HG02970 (cell line): ENCODE data around the gene TSHZ2.
A peak's percentile ranks its signal among the peaks of the same experiment; 100 is the strongest.

ENCODE experiments used
- ATAC-seq: cut with Tn5 transposase; IDR thresholded peaks from one replicate; pipeline ENCODE4 v1.9.1; 2021; ENCODE audit warnings: mild to moderate bottlenecking, moderate library complexity, moderate number of reproducible peaks; ENCODE audit not compliant: unreplicated experiment, low FRiP score

TSHZ2 gene

DNA sequence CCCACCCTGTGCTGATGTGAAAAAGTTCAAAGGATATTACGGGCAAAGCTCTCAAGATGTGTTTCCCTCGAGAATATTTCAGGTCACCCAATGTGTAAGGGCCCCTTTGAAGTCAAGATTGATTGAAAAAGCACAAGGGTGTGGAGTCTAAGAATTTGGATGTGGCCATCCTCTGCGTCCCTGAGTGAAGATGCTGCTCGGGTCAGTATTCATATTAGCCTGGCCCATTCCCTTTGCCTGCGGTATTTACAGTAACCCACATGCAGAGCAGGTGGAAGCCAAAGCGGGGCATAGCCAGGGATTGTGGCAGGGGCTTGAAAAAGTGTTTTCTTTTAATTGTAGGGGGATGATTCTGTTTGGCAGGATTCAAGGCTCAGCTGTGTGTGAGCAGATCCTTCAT, 211.0 kb downstream of the TSHZ2 start:
- ATAC-seq: no peak

DNA sequence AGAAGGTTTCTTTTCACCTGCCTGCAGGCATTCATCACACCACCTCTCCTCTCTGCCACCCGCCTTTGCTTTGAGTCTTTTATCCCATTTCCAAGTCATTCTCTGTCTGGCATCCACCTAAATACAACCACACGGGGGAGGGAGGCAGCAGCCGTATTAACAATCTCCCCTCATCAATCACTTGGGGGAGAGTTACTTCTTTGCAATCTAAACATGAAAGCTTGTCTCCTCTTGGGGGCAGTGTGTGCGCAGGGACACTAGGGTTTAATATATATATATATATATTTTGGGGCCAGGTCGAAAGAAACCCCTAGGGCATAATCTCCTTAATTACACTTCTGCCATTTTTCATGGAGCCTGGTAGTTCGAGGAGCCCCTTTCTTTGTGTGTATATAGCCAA, 214.5 kb downstream of the TSHZ2 start:
- no peak for ATAC-seq

DNA sequence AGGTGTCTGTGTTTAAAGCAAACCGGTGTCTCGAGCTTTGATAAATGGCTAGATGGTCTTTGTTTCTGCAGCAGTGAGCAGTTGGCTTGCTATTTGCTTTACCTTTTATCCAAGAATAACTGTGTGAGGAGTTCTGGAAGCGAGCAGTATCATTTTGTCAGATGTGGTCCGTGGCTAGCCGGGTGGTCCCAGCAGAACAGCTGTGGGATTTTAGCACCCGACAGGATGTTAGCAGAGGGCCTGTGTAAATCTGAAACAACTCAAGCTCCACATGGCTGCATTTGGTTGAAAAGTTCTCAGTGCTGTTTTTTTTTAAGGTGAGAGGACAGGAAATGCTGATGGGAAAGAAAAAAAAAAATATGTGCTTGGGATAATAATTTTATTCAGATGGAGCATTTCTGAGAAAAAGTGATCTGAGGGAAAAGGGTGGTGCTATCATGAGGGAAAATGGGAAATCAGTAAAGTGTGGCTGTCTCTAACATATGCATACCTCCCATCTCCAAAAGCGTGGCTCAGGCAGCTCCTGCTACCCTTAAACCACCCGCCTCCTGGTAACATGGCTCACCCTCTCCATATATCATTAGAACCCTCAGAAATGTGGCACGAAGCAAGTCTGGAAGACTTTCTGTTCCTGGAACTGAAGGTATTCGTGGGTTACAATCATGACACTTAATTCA, 215.4 kb downstream of the TSHZ2 start:
- no peak for ATAC-seq

DNA sequence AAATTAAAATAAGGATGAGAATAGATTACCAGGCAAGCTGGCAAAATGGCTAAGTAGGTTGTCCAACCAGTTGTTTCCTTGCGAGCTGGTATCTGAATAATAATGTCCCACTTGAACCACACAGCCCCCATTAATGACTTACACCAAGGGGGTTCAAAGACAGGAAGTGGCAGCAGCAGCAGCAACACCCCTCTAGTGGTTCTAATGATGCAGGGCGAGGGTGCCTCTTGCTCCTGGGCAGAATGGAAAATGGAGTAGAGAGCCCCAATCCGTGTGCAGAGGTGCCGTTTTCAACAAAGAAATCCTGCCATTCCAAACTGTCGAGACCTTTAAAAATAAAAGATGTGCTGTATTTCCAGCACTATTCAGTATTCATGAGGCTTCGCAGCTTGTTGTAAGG, 218.1 kb downstream of the TSHZ2 start:
- ATAC-seq: no peak

DNA sequence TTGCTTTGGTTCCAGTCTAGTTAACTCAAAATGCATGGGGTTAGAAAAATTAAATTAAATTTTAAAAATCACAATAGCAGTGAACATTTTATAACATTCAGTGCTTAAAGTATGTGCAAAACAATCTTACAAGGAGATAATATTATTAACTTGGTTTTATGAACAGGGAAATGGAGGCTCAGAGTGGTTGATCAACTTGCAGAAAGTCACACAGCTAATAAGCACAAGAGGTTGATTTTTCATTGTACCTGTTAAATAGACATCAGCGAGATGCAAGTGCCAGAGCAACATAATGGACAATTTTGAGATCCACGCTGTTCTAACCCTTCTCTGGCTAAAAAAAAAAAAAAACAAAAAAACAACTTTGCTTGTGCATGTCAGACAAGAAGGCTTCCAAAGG, 219.8 kb downstream of the TSHZ2 start:
- no peak for ATAC-seq

DNA sequence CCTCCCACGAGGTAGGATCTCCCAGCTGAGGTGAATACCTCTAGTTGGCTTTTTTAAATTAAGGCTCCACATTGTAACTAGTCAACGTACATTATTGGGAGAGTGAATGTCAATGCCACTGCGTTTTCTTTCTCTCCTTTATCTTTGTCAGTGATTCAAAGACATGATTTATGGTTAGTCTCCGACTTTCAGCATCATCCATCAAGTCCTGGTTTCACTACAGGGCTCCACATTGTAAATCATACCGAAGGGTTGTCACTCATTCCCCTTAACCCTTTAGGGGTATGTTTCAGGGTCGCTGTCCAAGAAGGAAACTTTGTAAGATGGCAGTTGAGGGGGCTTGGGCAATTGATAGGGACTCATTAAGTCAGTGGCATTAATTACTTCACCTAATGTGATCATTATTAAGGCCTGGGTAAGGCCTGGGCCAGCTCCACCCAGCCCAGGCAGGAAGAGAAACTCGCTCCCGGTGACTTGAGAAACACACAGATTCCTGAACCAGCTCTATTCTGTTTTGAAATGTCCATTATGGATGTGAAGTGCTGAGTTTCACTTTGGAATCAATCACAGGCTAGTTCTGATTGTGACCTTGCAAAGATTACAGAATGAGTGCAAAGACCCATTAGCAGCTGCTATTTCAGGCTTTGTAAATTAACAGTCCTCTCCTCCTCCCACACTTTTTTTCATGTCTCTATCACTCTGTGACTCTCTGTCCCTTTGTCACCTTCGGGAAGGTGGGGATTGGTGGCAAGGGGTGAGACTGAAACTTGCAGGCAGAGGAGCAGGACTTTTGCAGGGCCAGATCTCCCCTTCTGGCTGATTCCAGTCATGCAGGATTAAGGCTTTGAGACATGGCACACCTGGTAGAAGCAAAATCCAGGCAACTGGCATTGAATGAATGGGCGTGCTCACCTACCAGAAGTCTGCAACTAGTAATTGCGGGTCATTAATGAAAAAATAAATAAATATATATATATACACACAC, 222.4 kb downstream of the TSHZ2 start:
- ATAC-seq: no peak

DNA sequence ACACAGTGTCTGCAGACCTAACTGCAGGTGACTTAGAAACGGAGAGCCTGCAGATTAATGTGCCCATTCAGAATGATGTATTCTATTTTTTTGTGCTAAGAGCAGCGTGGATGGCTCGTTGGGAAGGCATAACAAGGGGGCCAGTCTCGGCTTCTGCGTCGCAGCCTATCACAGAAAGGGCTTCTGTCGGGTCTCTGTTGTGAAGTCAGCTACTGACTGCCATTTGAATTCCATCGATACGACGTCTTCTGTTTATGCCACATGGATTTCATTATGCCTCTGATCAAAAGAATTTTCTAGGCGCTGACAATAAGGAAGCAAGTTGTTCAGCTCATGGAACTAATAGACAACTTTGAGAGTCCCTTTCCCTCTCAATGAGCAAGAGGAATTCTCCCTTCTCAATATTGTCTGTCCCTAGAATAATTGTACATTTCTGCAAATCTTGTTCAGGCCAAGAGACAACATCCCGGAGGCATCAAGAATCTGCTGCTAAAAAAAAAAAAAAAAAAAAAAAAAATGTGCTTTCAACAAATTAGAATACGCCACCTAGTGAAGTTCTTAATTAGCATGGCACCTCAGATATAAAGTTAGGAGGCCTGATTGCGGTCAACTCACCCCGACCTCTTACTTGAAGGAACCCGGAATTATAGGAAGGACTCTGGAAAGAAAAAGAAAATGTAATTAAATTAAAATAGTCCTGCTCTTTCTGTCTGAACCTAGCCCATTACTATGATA, 223.9 kb downstream of the TSHZ2 start:
- no peak for ATAC-seq

DNA sequence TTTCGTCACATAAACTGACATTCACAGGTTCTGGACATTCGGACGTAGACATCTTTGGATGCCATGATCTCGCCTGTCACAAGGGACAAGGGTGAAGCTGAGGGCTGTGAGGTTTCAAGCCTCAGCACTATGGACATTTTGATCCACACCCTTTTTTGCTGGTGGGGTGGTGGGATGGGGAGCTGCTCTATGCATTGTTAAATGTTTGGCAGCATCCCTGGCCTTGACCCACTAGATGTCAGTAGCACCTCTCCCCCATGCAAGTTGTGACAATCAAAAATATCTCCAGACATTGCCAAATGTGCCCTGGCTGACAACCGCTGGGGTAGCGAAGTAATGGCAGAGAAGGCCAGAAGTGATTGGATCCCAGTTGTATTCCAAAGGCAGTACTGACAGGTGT, 229.4 kb downstream of the TSHZ2 start:
- ATAC-seq: no peak

DNA sequence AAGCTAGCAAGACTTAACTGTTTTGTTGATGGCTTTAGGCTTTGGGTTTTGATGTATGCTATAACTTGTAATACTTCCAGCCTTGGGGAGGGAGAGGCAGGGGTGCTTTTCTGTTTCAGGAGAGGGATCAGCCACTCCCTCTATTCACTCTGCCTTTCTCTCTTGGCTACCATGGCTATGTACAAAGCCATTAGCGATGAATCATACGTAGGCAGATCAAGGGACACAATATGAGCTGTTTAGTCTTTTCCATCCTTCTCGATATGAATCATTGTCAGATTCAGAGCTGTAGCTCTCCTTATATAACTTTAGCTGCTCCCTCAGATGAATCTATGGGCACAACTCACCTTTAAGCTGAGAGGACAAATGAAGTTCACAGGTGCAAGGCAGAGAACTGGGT, 230.6 kb downstream of the TSHZ2 start:
- ATAC-seq: no peak

DNA sequence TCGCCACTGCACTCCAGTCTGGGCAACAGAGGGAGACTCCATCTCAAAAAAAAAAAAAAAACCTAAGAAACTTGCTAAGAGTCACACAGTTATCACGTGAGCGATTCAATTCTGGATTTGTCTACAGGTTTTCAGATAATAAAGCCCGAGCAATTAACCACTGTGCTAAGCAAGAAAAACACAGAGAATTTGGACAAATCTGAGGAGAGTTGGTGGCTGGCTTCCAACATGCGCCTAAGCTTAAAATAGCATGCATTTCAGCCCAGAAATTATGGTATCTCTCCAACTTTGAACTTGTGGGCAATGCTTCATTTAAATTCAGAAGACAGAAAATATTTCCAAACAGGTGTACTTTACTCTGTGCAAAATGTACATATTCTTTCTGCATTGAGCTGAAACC, 232.9 kb downstream of the TSHZ2 start:
- ATAC-seq: no peak

DNA sequence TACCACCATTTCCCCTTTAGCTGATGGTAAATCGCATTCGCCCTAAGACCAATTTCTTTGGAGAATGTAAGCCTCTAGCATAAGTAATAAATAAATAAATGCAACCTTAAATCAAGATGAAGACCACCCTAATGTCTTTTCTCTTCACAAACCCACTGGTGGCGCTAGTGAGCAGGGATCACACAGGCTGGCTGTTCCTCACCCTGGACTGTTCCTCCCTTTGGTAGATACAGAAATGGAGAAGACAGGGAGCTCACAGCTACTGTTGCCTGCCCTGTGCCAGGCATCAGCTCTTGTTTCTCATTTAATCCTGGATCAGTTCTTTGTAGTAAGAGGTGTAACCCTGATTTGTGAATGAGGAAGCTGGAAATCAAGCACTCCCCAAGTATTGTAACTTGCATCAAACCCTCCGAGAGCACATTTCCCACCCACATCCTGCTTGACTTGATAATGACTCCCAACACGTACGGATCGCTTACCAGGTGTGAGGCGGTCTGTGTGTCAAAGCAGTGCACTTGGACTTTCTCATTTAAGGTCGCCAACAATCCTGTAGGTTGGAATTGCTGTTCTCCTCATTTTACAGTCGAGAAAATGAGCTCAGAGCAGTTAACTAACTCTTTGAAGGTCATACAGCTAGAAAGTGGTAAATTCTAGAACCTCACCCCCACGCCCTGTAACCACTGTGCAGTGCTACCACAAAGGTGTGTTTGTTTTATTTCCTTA, 236.1 kb downstream of the TSHZ2 start:
- ATAC-seq: no peak

DNA sequence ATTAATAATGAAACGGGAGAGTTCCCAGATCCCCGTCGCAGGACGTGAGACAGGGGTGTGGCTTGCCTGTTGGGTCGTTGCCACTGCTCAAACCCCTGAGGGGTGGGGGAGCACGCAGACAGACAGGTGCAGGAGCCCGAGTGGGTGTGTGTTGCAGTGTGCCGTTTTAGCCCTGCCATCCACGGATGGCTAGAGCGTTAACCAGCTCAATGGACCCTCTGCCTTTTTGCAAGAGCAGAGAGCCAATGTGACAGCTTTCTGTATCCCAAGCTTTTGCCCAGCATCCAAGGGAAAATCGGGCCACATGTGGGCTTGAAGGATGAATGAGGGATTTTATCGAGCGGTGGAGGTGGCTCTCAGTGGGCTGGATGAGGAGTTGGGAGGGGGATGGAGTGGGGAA, 237.9 kb downstream of the TSHZ2 start:
- no peak for ATAC-seq

DNA sequence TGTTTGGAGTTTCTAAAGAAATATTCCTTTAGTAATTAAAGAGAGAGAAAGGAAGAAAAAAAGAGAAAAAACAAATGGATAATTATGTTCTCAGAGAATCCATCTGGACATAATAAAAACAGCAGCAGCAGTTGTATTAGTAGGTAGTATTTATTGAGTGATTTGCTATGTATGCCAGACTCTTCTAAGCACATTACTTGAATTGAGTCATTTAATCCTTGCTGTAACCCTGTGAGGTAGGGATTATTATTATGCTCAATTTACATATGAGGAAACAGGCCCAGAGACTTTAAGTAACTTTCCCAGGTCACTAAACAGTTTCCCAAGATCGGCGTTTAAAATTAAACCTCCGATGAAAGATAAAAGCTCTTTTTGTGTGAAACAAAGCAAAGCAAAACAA, 238.8 kb downstream of the TSHZ2 start:
- no peak for ATAC-seq

DNA sequence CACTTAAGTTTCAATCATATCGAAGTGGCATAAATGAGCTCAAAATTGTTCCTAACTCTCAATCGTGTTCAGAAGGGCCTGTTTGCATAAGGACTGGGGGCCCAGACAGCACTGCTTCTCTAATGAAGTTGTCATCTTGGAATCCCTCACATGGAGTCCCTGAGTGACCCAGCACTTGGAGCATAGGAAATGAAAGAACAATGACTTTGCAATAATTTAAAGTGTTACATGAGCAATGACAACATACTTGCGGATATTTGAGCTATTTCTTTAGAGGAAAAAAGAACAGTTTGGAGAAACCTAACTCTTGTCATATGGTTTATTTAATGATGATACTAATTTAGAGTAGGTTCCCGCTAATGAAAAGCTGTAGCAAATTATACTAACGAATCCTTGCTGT, 239.9 kb downstream of the TSHZ2 start:
- no peak for ATAC-seq

DNA sequence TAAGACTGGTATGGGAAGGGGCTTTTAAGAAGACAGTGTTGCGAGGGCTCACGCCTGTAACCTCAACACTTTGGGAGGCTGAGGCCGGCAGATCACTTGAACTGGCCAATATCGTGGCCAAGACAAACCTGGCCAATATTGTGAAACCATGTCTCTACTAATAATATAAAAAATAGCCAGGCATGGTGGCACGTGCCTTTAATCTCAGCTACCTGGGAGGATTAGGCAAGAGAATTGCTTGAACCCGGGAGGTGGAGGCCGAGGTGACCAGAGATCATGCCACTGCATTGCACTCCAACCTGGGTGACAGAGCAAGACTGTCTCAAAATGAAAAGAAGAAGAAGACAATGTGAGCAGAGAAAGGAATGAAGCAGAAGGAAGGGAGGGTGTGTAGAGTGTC, 242.2 kb downstream of the TSHZ2 start:
- no peak for ATAC-seq

DNA sequence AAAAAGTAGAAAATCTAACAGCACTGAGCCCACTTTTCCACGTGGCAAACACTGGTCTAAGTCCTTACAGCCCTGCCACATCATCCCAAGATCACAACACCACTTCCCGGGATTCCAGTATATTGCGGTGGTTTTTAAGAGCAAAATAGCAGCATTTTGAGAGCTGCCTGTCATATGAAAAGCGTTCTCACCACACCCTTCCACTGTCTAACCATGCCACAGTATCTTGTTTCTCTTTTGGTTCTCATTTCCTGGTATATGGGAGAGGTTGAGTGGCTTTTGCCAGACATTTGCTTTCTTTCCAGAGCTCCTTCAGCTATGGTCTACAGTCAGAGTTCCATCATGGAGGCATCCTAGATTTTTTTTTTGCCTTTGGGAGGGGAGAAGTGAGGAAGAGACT, 243.0 kb downstream of the TSHZ2 start:
- no peak for ATAC-seq

DNA sequence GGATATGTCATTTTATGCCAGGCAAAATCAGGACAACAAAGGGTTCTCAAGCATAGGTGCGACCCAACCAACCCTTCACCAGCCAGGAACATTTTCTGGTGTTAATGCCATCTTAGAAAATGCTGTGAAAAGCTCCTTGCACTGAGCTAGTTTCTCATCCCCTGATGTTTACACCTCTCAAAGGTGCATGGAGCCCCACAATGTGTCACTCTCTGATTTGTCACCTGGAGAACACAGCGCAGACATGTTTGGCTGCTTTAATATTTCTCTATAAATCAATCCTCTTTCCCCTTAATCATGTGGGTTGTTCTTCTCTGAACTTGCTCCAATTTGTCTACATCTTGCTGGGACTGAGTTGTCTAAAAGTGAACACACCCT, 244.3 kb downstream of the TSHZ2 start:
- no peak for ATAC-seq

DNA sequence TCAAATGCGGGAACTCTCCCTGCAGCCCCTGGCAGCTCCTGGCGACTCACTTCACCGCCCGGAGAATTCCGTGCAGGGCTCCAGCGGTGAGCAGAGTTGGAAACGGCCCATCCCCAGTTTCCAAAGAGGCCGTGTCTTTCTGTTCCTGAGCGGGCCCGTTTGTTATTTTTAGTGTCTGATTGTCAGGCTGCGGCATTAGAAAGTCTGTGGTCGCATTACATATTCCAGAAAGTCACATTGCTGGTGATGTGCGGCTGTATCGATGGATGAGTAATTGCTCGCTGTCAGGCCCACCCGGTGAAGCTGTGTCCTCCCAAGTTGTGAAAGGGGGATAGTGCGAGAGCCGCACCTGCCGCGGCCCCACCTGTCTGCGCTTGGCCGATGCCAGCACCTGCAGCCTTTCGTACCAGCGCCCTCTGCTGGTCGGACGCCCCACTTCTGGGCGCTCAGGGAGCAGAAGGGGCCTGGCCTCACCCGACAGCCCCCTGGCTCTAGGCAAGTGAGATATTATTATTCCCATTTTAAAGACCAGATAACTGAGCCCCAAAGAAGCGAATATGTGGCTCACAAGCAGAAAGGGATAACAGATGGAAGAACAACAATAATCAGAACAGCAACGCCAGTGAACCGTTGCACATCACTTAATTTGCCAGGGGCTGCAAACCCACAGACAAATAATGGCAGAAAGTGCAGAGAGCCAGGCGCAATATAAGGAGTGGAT, 244.9 kb downstream of the TSHZ2 start:
- ATAC-seq: peak; percentile 84

DNA sequence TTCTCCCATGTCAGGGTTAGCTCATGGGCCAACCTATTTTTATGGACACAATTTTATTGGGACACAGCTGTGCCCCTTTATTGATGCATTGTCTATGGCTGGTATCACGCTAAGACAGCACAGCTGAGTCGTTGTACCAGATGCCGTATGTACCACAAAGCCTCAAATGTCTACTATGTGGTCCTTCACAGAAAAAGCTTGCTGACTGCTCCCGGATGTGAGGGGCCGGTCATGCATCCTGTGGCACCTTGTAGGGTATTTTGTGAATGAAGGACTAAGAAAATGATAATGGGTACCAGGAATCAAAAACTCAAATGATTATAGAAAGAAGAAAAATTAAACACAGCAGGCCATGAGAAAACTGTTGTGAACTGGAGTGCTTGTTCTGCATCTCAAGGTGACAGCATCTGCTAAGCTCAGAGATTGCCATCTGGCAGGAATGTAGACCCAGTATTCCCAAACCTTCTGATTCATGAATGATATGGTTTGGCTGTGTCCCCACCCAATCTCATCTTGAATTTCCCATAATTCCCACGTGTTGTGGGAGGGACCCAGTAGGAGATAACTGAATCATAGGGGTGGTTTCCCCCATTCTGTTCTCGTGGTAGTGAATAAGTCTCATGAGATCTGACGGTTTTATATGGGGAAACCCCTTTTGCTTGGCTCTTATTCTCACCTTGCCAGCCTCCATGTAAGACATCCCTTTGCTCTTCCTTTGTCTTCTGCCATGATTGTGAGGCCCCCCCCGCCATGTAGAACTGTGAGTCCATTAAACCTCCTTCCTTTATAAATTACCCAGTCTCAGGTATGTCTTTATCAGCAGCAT, 248.5 kb downstream of the TSHZ2 start:
- no peak for ATAC-seq
